BJ (cell line): Measurements from ENCODE around the gene PURB. TPM values are rescaled to one million over a fixed set of nuclear protein-coding genes. Genes with fewer than 3 reads are reported as not detected.
A peak's percentile ranks its signal among the peaks of the same experiment; 100 is the strongest.
"Not testable (repeated sequence)": the region's sequence is repeated elsewhere in the genome, so short reads cannot be mapped to it uniquely, and the experiment has no call there.

Source experiments
- CTCF ChIA-PET: fragments of 350-600 bp; formaldehyde crosslinking; extraction: SDS; loops from one replicate; lab custom pipeline; 2021; ENCODE audit warnings: antibody characterized with exemption, inconsistent platforms; lab: Yijun Ruan, JAX
- POLR2A ChIA-PET: fragments of 300-600 bp; sonication (Branson Sonifier 250); formaldehyde crosslinking; extraction: SDS; loops from one replicate; lab custom pipeline; 2021; ENCODE audit warnings: antibody characterized with exemption; lab: Charles Lee
- DNase-seq: peaks from one replicate; pipeline ENCODE4 v3.0.0-alpha.2; 2011; ENCODE audit warnings: low read depth
- H3K27me3 ChIP-seq: 2 replicates; pipeline ENCODE4 v1.6.0; 2011; ENCODE audit warnings: low read length; ENCODE audit not compliant: control insufficient read depth, insufficient read depth
- H3K36me3 ChIP-seq: 2 replicates; pipeline ENCODE4 v1.5.1; 2011; ENCODE audit warnings: low read length; ENCODE audit not compliant: control insufficient read depth, insufficient read depth
- H3K4me3 ChIP-seq: 2 replicates; pipeline ENCODE4 v1.5.1; 2011; ENCODE audit warnings: low read depth, mild to moderate bottlenecking, control low read depth, low read length
- CTCF ChIP-seq: IDR thresholded peaks from 2 replicates; pipeline ENCODE4 v1.5.1; 2011; ENCODE audit warnings: low read depth, mild to moderate bottlenecking, control low read depth, inconsistent platforms, low read length, moderate library complexity; ENCODE audit not compliant: insufficient read depth
- polyA minus RNA-seq: library from RNA; depleted of rRNA, polyadenylated mRNA; stranded (reverse); fragments of >200 nt; gene quantifications from 2 replicates; pipeline ENCODE4 v1.2.3, GENCODE V29; 2011; rRNA and poly(A)+ RNA removed
- polyA plus RNA-seq: library from polyadenylated mRNA; depleted of rRNA; stranded (reverse); fragments of >200 nt; gene quantifications from 2 replicates; pipeline ENCODE4 v1.2.3, GENCODE V29; 2011; rRNA removed

PURB gene
- polyA plus RNA-seq (2.5 and 4.3 TPM in 2 replicates), polyA minus RNA-seq (3.0 and 5.7 TPM in 2 replicates)

DNA sequence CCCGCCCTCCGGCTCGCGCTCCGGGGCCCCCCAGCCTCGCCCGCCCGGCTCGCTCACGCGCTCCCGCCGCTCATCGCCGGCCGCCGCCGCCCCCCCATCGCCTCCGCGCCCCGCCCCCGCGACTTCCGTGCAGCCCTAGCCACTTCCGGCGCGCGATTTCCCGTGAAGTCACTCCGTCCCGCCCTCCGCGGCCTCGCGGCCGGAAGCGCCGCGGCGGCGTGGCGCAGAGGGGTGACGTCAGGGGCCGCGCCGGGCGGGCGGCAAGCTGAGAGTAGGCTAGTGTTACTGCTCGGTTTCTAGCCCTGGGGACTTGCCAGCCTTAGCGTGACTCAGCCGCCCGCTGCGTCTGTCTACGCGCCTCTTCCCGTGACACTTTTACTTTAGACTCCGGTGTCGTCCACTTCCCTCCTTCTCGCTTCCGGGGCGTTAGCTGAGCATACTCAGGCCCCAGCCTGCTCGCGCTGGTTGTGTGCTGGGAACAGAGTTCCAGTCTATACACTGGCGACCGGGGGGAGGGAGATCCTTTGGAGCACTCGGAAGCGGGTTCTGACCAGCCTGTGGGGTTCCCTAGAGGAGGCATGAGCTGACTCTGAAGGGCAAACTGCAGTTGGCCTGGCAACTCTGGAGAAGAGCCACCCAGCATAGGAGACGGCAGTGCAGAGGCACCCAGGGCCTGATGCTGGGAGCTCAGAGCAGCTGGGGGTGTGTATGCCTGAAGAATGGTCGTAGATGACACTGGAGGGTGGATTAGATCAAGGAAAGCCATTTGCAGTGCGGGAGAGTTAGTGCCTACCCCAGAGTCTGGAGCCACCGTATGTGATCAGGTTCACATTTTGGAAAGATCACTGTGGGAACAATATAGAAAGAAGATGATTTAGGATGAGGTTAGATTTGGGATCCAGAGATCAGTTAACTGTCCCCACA lies at the start of gene PURB:
Gene PURB, minus strand, starts transcription at position 137 of the 924 bp plus-strand sequence. CDS start 182 bp downstream, outside the sequence.
- H3K4me3 ChIP-seq = peak within 1 kb of the TSS; percentile 92
- no peaks in the 10 kb centered on the region for H3K27me3 ChIP-seq
- DNase-seq = peak; percentile 90
- CTCF ChIA-PET = interaction anchor here (0.9 to 2.2 kb wide), 6 partner anchors 9 to 250 kb away, joined by 3 to 8 read pairs (median 3); no protein-coding TSS in a partner anchor
- no peak for TF ChIP-seq CTCF
- no peaks in the 10 kb centered on the region for H3K36me3 ChIP-seq
- POLR2A ChIA-PET = no interaction called here

DNA sequence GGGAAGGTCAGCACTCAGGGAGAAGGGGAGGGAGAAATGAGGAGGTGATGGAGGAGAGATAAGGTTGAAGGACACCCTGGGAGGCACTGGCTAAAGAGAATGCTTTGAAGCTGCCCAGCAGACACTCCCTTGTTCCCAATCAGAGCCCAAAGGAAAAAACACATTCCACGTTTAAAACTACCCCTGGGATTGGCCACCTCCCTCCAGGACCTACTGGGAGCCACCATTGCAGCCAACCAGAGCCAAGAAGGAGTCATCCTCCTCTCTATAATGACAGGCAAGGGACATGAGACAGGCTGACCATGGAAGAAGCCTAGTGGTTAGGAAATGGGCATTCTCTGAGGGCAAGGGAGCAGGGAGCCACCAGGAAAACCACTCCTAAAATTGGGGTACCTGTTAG lies 49.7 kb upstream of the PURB start:
- ChIA-PET CTCF (interaction anchor here (1.0 kb wide), 1 partner anchor 13 kb away, joined by 3 read pairs; no protein-coding TSS in a partner anchor), POLR2A (no interaction called here)
- no peak for TF ChIP-seq CTCF
- Histone ChIP-seq H3K27me3 (peaks cover 6% of the 10 kb centered on the region), H3K36me3 (no peaks in the 10 kb centered on the region), H3K4me3 (no peak overlapping the region)
- no peak for DNase-seq

DNA sequence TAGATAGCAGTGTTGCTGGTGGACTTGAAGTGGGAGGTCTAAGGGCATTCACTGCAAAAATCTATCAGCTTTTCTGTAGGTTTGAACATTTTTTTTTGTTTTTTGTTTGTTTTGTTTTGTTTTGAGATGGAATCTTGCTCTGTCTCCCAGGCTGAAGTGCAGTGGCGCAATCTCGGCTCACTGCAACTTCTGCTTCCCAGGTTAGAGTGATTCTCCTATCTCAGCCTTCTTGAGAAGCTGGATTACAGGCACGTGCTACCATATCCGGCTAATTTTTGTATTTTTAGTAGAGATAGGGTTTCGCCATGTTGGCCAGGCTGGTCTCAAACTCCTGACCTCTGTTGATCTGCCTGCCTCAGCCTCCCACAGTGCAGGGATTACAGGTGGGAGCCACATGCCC lies 49.2 kb upstream of the PURB start:
- CTCF ChIA-PET = interaction anchor here (1.0 kb wide), 1 partner anchor 12 kb away, joined by 3 read pairs; no protein-coding TSS in a partner anchor

DNA sequence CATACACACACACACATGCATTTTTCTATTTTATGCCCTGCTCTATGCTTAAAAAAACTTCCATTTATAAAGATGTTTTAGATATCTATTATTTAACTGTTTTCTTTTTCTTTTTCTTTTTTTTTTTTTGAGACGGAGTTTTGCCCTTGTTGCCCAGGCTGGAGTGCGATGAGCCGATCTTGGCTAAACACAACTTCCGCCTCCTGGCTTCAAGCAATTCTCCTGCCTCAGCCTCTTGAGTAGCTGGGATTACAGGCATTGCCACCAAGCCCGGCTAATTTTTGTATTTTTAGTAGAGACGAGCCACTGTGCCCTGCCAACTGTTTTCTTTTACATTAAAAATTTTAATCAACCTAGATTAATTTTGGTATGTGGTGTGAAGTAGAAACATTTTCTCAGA lies 45.6 kb upstream of the PURB start:
- Histone ChIP-seq H3K4me3 (no peak overlapping the region), H3K36me3 (no peaks in the 10 kb centered on the region), H3K27me3 (peaks cover 5% of the 10 kb centered on the region)
- TF ChIP-seq CTCF = no peak
- CTCF ChIA-PET = no interaction called here
- POLR2A ChIA-PET = no interaction called here
- DNase-seq = no peak

More for the DNA sequence above, 49.2 kb upstream of the PURB start:
- H3K4me3 ChIP-seq, DNase-seq, H3K27me3 ChIP-seq, POLR2A ChIA-PET, H3K36me3 ChIP-seq: not testable (repeated sequence)

- ChIA-PET CTCF (interaction anchor here (0.6 to 2.6 kb wide), 15 partner anchors 9 to 335 kb away, joined by 3 to 20 read pairs (median 4); partner anchors contain the start of gene PURB), POLR2A (no interaction called here)
- no peak for TF ChIP-seq CTCF
- no peak for DNase-seq
- H3K4me3 ChIP-seq = no peak overlapping the region
- H3K36me3 ChIP-seq = no peaks in the 10 kb centered on the region
- H3K27me3 ChIP-seq = peaks cover 1% of the 10 kb centered on the region; the same call in 1 of the 2 replicates
Measured at GRCh38 chr7:44922351-44922694, 37.0 kb upstream of the PURB start.
